OCI-LY1 (cell line): Measurements from ENCODE around the gene NEURL1B.

Source experiments
- H2AFZ ChIP-seq: fragments of 200-600 bp; sonication (generic), shearing (Covaris generic); 2 replicates; pipeline ENCODE4 v1.6.0; 2014; ENCODE audit warnings: antibody characterized with exemption, mild to moderate bottlenecking, low read length
- H3F3A ChIP-seq: fragments of 200-600 bp; sonication (generic), shearing (Covaris generic); 2 replicates; pipeline ENCODE4 v1.6.0; 2014; ENCODE audit warnings: mild to moderate bottlenecking, antibody characterized with exemption, low read length, moderate library complexity; ENCODE audit not compliant: insufficient read depth
- H3K27ac ChIP-seq: fragments of 200-600 bp; sonication (generic); 2 replicates; pipeline ENCODE4 v1.5.1; 2014; ENCODE audit warnings: low read length, mixed run types, mild to moderate bottlenecking, low read depth; ENCODE audit not compliant: poor library complexity, severe bottlenecking
- H3K27me3 ChIP-seq: fragments of 200-600 bp; sonication (generic); 2 replicates; pipeline ENCODE4 v1.6.0; 2014; ENCODE audit warnings: antibody characterized with exemption, mild to moderate bottlenecking, low read length, moderate library complexity; ENCODE audit not compliant: insufficient read depth
- H3K36me3 ChIP-seq: fragments of 200-600 bp; sonication (generic); 2 replicates; pipeline ENCODE4 v1.6.1; 2014; ENCODE audit warnings: mild to moderate bottlenecking, antibody characterized with exemption, low read length, moderate library complexity, mixed read lengths; ENCODE audit not compliant: insufficient read depth
- H3K4me1 ChIP-seq: fragments of 200-600 bp; sonication (generic); 2 replicates; pipeline ENCODE4 v1.5.1; 2014; ENCODE audit warnings: mild to moderate bottlenecking, low read length, moderate library complexity; ENCODE audit not compliant: insufficient read depth, severe bottlenecking
- H3K4me2 ChIP-seq: fragments of 200-600 bp; sonication (generic), shearing (Covaris generic); 2 replicates; pipeline ENCODE4 v1.6.1; 2014; ENCODE audit warnings: low read length
- H3K4me3 ChIP-seq: fragments of 200-600 bp; sonication (generic); 2 replicates; pipeline ENCODE4 v1.5.1; 2014; ENCODE audit warnings: low read length, low read depth, mild to moderate bottlenecking, mixed read lengths; ENCODE audit not compliant: poor library complexity, severe bottlenecking
- H3K79me2 ChIP-seq: fragments of 200-600 bp; shearing (Covaris generic); 2 replicates; pipeline ENCODE4 v1.6.1; 2016; ENCODE audit warnings: mixed run types, low read length, mixed read lengths; ENCODE audit not compliant: insufficient read depth
- H3K9ac ChIP-seq: fragments of 200-600 bp; sonication (generic), shearing (Covaris generic); 2 replicates; pipeline ENCODE4 v1.6.1; 2014; ENCODE audit warnings: mild to moderate bottlenecking, low read length, mixed read lengths
- H3K9me2 ChIP-seq: fragments of 200-600 bp; sonication (generic), shearing (Covaris generic); 2 replicates; pipeline ENCODE4 v1.6.1; 2014; ENCODE audit warnings: low read depth, mild to moderate bottlenecking, low read length, mixed read lengths
- H3K9me3 ChIP-seq: fragments of 200-600 bp; shearing (Covaris generic); 2 replicates; pipeline ENCODE4 v1.6.1; 2014; ENCODE audit warnings: low read length, mixed read lengths
- H4K20me1 ChIP-seq: fragments of 200-600 bp; sonication (generic), shearing (Covaris generic); 2 replicates; pipeline ENCODE4 v1.6.0; 2016; ENCODE audit warnings: mild to moderate bottlenecking, low read length; ENCODE audit not compliant: insufficient read depth
- EZH2 ChIP-seq: fragments of 200-600 bp; sonication (generic), shearing (Covaris generic); IDR thresholded peaks from 2 replicates; pipeline ENCODE4 v1.8.0; 2017; ENCODE audit warnings: borderline replicate concordance, mixed run types, mild to moderate bottlenecking, antibody characterized with exemption, low read length, moderate library complexity, mixed read lengths
- TF ChIP-seq, protein P1 (sequence below): fragments of 200-600 bp; sonication (generic), shearing (Covaris generic); IDR thresholded peaks from 2 replicates; pipeline ENCODE4 v1.5.1; 2017; ENCODE audit warnings: mild to moderate bottlenecking, antibody characterized with exemption, low read length, moderate library complexity, mixed read lengths

NEURL1B gene

DNA sequence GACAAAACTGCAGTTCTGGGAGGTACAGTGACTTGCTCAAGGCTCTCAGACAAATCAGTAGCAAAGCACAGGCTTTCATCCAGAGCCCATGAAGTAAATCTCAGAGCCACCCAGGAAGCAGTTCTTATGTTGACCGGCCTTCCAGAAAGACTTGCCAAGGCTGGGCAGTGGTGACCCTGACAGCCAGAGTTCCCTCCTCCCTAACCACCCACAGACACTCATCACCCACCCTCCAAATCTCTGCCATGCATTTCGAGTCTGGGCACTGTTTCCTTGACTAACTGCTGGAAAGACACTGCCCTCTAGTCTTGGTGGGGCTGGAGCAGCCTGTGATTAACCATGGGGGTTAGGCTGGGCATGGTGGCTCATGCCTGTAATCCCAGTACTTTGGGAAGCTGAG, 21.5 kb downstream of the NEURL1B start:
- H3K4me3 ChIP-seq, result no peak overlapping the region
- no peaks in the 10 kb centered on the region for H3K9me3 ChIP-seq
- H3K4me1 ChIP-seq, result peaks cover 3% of the 10 kb centered on the region
- no peak overlapping the region for H3K27ac ChIP-seq
- H3K79me2 ChIP-seq, result no peaks in the 10 kb centered on the region
- H4K20me1 ChIP-seq, result no peaks in the 10 kb centered on the region
- H2AFZ ChIP-seq, result no peak overlapping the region
- TF ChIP-seq EZH2, result no peak
- TF ChIP-seq, protein P1, sequence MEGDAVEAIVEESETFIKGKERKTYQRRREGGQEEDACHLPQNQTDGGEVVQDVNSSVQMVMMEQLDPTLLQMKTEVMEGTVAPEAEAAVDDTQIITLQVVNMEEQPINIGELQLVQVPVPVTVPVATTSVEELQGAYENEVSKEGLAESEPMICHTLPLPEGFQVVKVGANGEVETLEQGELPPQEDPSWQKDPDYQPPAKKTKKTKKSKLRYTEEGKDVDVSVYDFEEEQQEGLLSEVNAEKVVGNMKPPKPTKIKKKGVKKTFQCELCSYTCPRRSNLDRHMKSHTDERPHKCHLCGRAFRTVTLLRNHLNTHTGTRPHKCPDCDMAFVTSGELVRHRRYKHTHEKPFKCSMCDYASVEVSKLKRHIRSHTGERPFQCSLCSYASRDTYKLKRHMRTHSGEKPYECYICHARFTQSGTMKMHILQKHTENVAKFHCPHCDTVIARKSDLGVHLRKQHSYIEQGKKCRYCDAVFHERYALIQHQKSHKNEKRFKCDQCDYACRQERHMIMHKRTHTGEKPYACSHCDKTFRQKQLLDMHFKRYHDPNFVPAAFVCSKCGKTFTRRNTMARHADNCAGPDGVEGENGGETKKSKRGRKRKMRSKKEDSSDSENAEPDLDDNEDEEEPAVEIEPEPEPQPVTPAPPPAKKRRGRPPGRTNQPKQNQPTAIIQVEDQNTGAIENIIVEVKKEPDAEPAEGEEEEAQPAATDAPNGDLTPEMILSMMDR, result no peak
- H3K9ac ChIP-seq, result no peak overlapping the region
- no peaks in the 10 kb centered on the region for H3K9me2 ChIP-seq
- H3F3A ChIP-seq, result no peaks in the 10 kb centered on the region
- no peaks in the 10 kb centered on the region for H3K36me3 ChIP-seq
- peaks cover 4% of the 10 kb centered on the region for H3K27me3 ChIP-seq
- H3K4me2 ChIP-seq, result no peak overlapping the region

DNA sequence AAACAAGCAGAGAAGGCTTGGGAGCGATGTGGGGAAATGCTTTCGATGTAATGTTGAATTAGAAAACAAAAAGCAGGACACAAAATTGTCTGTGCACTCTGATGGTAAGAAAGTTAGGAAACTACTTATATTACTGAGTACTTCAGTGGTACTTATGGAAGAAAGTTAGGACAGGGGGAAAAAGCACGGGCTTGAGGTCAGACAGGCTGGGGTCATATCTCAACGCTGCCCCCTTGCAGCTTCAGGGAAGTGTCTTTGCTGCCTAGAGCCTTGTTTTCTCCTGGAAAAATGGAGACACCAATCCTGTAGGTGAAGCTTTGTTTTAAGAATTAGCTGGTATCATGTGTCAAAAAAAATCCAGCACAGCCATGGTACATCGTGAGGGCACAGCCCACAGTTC, 23.0 kb downstream of the NEURL1B start:
- Histone ChIP-seq H3K36me3 (no peaks in the 10 kb centered on the region), H3K9me2 (no peaks in the 10 kb centered on the region), H3K27ac (no peak overlapping the region), H2AFZ (no peak overlapping the region), H3F3A (no peaks in the 10 kb centered on the region), H3K4me1 (peaks cover 3% of the 10 kb centered on the region), H3K9ac (no peak overlapping the region), H3K27me3 (peaks cover 4% of the 10 kb centered on the region), H3K79me2 (no peaks in the 10 kb centered on the region), H3K9me3 (no peaks in the 10 kb centered on the region), H3K4me3 (no peak overlapping the region), H4K20me1 (no peaks in the 10 kb centered on the region), H3K4me2 (no peak overlapping the region)
- TF ChIP-seq EZH2, result no peak
- TF ChIP-seq, protein P1, result no peak

DNA sequence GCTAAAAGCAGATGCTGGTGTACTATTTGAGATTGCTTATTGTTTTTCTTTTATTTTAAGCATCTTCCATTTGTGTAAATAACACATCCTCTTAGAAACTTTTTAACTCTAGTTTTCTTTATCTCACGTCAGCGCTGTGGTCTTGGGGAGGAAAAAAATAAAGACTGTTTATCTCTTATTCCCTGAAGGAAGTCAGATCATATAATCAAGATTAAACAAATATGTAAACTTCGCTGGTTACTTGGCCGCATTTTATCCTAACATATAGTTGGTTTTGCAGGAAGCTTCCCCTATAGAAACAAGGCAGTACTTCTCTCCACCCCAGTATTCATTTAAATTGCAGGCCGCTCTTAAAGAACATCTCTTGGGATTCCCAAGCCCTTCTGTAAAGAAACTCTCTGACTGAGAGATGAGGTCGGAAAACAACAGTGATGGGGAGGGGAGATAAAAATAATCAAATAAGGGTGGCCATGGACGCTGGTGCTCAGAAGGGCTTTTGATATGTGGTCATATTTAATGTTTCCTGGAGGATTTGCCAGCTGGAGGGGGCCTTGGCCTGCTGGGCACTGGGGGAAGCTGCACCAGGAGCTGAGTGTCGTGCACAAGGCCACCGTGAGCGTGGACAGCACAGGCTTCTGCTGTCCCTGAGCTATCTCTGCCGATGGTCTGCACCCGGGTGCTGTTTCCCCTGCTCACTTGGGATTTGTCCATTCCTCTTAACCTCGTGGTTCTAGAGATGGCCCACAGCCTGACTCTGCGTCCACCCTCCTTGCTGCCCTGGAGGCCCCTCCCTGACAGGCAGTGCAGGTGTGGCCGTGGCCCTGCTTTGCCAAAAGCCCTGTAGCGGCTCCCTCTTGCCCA, 23.8 kb downstream of the NEURL1B start:
- Histone ChIP-seq H3K79me2 (no peaks in the 10 kb centered on the region), H3K4me2 (no peak overlapping the region), H3K4me3 (no peak overlapping the region), H3K9me3 (no peaks in the 10 kb centered on the region), H2AFZ (no peak overlapping the region), H3K27me3 (peaks cover 3% of the 10 kb centered on the region), H4K20me1 (no peaks in the 10 kb centered on the region), H3K27ac (no peak overlapping the region), H3F3A (no peaks in the 10 kb centered on the region), H3K4me1 (peaks cover 3% of the 10 kb centered on the region), H3K36me3 (no peaks in the 10 kb centered on the region), H3K9ac (no peak overlapping the region), H3K9me2 (no peaks in the 10 kb centered on the region)
- TF ChIP-seq, protein P1, result no peak
- no peak for TF ChIP-seq EZH2
